ENCODE data around the gene LGR4. TPM values are rescaled to one million over a fixed set of nuclear protein-coding genes. Genes with fewer than 3 reads are reported as not detected.

LGR4 gene
- total and polyA plus RNA-seq, 2 donors, result 9.9 to 98.1 TPM

DNA sequence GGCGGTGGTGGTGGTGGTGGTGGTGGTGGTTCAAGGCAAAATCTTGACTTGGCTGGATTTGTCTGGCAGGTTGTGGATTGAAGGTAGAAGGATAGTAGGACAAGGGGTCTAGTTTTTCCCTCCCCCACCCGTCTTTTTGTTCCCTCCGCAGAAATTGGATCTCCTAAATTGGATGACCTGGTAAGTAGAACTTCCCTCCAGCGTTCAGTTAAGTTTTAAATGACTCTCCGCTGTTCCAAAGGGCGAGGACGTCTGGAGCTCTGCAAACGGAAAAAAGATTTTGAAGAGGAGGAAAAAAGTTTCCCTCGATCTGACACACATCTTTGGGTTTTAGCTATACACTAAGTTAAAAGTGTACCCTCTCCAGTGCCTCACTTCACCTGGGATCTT is 422 bp upstream of the LGR4 start:
- H3K4me1 ChIP-seq (ENCODE audit: insufficient read depth), result no peaks in the 10 kb centered on the region
- H3K4me3 ChIP-seq (ENCODE audit: low read depth, low read length), result no peak overlapping the region
- no peaks in the 10 kb centered on the region for H3K36me3 ChIP-seq (ENCODE audit: insufficient read depth)
- 5% methylated on average over 9 of the region's 9 CpGs for WGBS
- H3K27ac ChIP-seq (ENCODE audit: low read depth), result no peak overlapping the region
- DNase-seq (ENCODE audit: extremely low spot score), result no peak

- no peak for DNase-seq (ENCODE audit: extremely low spot score)
- Histone ChIP-seq H3K36me3 (ENCODE audit: insufficient read depth) (no peaks in the 10 kb centered on the region), H3K4me1 (ENCODE audit: insufficient read depth) (no peaks in the 10 kb centered on the region), H3K27ac (ENCODE audit: low read depth) (peak overlapping the region; percentile 81), H3K4me3 (ENCODE audit: low read depth, low read length) (peak overlapping the region; percentile 95)
- WGBS, result under 1% methylated on average over 77 of the region's 79 CpGs
Measured at GRCh38 chr11:27471589-27472397, 797 bp downstream of the LGR4 start.

DNA sequence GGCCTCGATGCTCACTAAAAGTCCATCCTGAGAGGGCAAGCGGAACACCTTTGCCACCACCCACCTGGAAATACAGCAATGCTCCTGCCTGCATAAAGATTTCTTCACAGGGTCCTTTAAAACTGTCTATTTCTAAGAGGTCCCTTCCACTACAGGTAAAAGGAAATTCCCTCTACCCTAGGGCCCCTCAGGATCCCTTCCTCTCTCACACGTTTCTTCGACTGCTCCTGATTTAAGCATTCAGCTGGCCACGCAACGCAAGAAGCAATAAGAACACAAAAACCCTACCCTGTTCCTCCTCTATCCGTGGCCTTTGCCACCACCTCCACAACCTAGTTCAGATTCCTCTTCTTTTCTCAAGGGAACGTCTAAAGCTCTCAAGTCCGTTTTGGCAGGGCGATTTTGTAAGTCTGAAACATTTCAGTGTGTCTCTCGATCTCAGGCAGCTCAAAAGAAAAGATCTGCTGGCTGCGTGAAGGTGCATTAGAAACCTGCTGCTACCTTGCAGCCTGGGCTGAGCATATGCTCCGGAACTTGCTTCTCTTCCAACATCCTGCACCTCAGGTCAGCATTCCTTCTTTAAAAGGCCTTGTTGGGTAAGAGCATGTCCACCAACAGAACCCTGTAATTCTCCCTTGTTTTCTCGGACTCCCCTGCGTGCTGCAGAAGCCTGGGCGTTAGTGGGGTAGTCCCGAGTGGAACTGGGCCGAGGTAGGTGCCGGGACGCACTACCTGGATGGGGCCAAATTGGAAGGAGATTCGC is 1.6 kb downstream of the LGR4 start:
- Histone ChIP-seq H3K4me3 (ENCODE audit: low read depth, low read length) (peak overlapping the region; percentile 95), H3K36me3 (ENCODE audit: insufficient read depth) (no peaks in the 10 kb centered on the region), H3K27ac (ENCODE audit: low read depth) (no peak overlapping the region), H3K4me1 (ENCODE audit: insufficient read depth) (no peaks in the 10 kb centered on the region)
- WGBS, result 37% methylated on average over 21 of the region's 21 CpGs
- DNase-seq (ENCODE audit: extremely low spot score), result no peak

DNA sequence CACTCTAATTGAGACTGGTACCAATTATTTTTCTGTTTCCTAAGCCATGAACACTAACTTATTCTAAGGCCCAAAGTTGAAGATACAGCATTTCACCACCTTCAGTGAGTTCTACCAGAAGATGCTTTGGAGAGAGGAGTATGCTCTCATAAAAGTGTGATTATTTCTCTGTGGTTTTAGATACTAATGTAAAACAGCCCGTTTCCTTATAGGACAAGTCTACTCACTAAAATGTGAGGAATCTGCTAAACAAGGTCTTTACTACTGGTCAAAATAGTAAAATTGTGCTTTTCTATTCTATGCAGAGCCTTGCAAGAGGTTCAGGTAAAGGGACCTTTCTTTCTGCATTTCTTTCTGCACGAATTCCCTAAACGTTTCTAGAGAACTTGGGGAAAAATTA is 2.4 kb downstream of the LGR4 start:
- Histone ChIP-seq H3K4me1 (ENCODE audit: insufficient read depth) (no peaks in the 10 kb centered on the region), H3K27ac (ENCODE audit: low read depth) (no peak overlapping the region), H3K36me3 (ENCODE audit: insufficient read depth) (no peaks in the 10 kb centered on the region), H3K4me3 (ENCODE audit: low read depth, low read length) (no peak overlapping the region)
- no peak for DNase-seq (ENCODE audit: extremely low spot score)
- 64% methylated on average over 3 of the region's 3 CpGs for WGBS

DNA sequence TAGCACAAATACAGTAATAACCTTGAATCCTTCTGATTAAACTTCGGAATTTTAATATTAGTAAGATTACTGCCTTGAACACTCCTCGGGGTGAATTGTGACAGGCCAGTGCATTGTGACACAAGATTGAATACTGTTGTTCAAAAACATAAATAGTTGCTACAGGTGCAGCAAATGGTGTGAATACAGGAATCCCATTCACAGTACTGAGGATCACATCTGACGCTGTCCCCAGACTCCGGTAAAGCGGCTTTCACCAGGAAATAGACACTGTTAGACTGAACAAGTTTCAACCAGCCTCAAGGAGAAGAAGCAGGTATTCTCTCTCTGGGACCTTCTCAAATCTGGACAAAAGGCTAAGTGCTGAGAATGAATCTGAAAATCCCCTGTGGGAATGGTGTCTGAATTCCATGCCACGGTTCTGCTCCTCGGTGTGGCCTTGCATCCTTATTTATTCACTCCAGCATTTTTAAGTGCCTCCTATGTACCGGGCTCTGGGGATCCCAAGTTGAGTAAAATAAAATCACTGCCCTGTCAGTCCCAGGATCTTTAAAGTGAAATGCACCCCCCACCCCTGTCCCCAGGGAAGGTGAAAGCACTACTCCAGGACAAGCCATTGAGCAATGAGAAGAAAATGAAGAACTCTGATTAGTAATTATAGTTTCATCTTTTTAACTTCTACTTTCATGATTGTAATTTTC is 3.4 kb downstream of the LGR4 start:
- WGBS, result 67% methylated on average over 8 of the region's 8 CpGs
- no peak overlapping the region for H3K4me3 ChIP-seq (ENCODE audit: low read depth, low read length)
- H3K27ac ChIP-seq (ENCODE audit: low read depth), result no peak overlapping the region
- H3K4me1 ChIP-seq (ENCODE audit: insufficient read depth), result no peaks in the 10 kb centered on the region
- H3K36me3 ChIP-seq (ENCODE audit: insufficient read depth), result no peaks in the 10 kb centered on the region
- no peak for DNase-seq (ENCODE audit: extremely low spot score)

DNA sequence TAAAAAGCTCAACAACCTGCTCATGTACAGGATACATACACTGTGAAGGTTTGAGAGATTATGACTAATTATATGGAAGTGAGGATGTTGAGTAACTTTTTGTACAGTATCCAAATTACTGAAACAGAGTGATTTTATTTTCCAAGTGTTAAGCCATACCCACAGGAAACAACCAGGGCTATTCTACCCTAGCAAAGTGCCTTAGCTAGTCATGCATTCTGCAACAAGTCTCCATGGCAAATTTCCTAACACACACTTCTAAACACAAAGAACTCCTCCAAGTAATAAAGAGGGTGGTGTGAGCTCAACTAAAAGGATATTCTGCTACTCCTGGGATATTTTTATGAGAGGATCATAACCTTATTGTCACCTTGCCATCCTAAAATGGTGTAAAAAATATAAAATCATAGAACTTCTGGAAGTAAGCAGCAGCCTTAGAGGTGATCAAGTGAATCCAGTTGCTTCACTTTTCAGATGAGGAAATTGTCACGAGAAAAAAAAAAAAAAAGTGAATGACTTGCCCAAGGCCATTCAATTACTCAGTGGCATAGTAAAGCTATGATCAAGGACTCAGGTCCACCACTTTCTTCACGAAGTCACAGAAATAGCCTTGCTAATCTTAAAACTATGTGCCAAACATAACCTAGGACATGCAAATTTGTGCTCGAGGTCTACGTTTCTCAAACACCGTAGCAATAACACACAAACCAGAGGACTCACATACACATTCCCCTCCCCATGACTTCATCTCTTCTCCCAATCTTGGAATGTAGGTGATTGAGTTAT is 4.2 kb downstream of the LGR4 start:
- Histone ChIP-seq H3K4me1 (ENCODE audit: insufficient read depth) (no peaks in the 10 kb centered on the region), H3K36me3 (ENCODE audit: insufficient read depth) (no peaks in the 10 kb centered on the region), H3K27ac (ENCODE audit: low read depth) (no peak overlapping the region), H3K4me3 (ENCODE audit: low read depth, low read length) (no peak overlapping the region)
- WGBS, result 72% methylated on average over 5 of the region's 5 CpGs
- DNase-seq (ENCODE audit: extremely low spot score), result no peak

DNA sequence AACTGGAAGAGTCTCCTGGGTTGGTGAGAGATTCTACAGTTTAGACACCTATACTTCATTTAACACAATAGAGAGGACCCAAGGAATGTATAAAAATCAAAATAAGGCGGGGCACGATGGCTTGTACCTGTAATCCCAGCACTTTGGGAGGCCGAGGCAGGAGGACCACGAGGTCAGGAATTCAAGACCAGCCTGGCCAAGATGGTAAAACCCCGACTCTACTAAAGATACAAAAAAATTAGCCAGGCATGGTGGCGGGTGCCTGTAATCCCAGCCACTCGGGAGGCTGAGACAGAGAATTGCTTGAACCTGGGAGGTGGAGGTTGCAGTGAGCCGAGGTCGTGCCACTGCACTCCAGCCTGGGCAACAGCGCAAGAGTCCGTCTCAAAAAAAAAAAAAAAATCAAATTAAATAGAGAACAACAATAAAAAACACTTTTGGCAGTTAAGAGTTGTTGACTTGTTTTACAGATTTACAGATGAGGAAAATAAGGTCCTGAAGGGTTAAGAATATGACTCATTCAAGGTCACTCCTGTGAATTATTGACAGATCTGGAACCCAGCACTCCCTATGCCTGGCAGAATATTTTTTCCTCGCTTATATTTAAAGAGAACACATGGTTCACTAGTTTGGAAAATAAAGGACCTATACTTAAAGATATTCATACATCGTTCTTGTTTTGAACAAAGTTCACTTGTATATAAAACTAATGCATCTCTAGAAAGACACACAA is 5.2 kb downstream of the LGR4 start:
- peak overlapping the region; percentile 23 for H3K27ac ChIP-seq (ENCODE audit: low read depth)

GRCh38 chr11:27466363-27466762 is 6.2 kb downstream of the LGR4 start:
- no peak for DNase-seq (ENCODE audit: extremely low spot score)
- WGBS, result 58% methylated on average over 1 of the region's 1 CpG
- H3K36me3 ChIP-seq (ENCODE audit: insufficient read depth), result no peaks in the 10 kb centered on the region
- no peak overlapping the region for H3K4me3 ChIP-seq (ENCODE audit: low read depth, low read length)
- no peak overlapping the region for H3K27ac ChIP-seq (ENCODE audit: low read depth)
- H3K4me1 ChIP-seq (ENCODE audit: insufficient read depth), result no peaks in the 10 kb centered on the region

More for the DNA sequence above, 5.2 kb downstream of the LGR4 start:
- Histone ChIP-seq H3K4me1 (ENCODE audit: insufficient read depth) (no peaks in the 10 kb centered on the region), H3K4me3 (ENCODE audit: low read depth, low read length) (no peak overlapping the region), H3K36me3 (ENCODE audit: insufficient read depth) (no peaks in the 10 kb centered on the region)
- no peak for DNase-seq (ENCODE audit: extremely low spot score)
- 93% methylated on average over 13 of the region's 13 CpGs for WGBS

DNA sequence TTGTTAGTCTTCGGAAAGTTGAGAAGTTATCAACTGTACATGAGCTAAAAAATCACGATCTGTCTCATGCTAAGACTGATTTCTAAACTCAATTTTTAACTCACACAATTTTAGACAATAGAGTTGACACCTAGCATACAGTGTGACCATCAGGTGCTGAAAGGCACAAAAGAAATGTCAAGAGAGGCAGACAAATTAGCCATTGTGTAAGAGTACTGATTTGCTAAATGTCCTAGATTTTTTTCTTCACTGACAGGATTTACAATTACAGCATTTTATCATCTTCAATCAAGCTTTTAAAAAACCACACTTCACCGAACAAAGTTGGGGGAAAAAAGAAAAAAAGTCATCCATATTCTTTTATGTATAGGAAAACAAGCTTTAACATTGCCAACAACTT is 7.0 kb downstream of the LGR4 start:
- Histone ChIP-seq H3K27ac (ENCODE audit: low read depth) (peak overlapping the region; percentile 38), H3K4me1 (ENCODE audit: insufficient read depth) (no peaks in the 10 kb centered on the region), H3K4me3 (ENCODE audit: low read depth, low read length) (no peak overlapping the region), H3K36me3 (ENCODE audit: insufficient read depth) (no peaks in the 10 kb centered on the region)
- 64% methylated on average over 3 of the region's 3 CpGs for WGBS
- no peak for DNase-seq (ENCODE audit: extremely low spot score)

GRCh38 chr11:27464909-27465308 is 7.7 kb downstream of the LGR4 start:
- no peak overlapping the region for H3K4me3 ChIP-seq (ENCODE audit: low read depth, low read length)
- H3K36me3 ChIP-seq (ENCODE audit: insufficient read depth), result no peaks in the 10 kb centered on the region
- DNase-seq (ENCODE audit: extremely low spot score), result no peak
- no peaks in the 10 kb centered on the region for H3K4me1 ChIP-seq (ENCODE audit: insufficient read depth)
- H3K27ac ChIP-seq (ENCODE audit: low read depth), result no peak overlapping the region
- WGBS, result 66% methylated on average over 2 of the region's 2 CpGs

DNA sequence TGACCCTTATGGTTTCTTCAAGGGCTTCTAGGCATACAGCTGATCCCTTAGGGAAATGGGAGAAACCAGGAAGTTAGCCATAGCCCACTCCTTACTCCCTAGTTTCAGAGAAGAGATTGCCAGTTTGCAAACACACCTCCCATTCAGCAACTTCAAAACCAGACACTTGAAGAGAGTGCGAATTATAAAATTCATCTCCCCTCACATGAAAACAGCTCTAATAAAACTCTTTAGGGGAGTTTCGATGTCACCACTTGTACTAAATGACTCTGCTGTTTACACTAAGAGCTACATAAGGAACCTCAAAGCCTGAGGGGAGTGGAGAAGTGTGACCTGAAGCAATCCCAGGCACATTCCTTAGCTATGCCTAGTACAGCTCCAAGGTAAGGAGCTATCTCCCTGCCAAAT is 8.3 kb downstream of the LGR4 start:
- 59% methylated on average over 2 of the region's 2 CpGs for WGBS
- Histone ChIP-seq H3K4me1 (ENCODE audit: insufficient read depth) (no peaks in the 10 kb centered on the region), H3K36me3 (ENCODE audit: insufficient read depth) (no peaks in the 10 kb centered on the region), H3K27ac (ENCODE audit: low read depth) (no peak overlapping the region), H3K4me3 (ENCODE audit: low read depth, low read length) (no peak overlapping the region)
- no peak for DNase-seq (ENCODE audit: extremely low spot score)

DNA sequence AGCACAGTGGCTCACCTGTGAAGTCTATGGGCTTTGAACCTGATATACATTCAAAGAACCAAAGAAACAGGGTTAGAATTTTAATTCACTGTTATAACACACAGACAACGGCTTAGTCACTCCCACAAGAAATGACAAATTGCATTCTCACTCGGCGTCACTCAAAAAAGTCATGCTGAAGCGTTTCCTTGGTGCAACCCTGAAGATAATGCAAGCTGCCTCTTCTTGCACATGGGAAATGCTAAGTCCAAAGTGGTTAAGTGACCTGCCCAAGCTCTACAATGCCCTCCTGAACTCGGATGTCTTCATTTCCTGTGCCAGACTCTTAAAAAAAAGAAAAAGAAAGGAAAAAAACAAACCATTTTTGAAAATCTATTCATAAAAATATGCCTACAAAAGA is 10.0 kb downstream of the LGR4 start:
- no peak for DNase-seq (ENCODE audit: extremely low spot score)

More for the DNA sequence above, 10.0 kb downstream of the LGR4 start:
- WGBS, result 80% methylated on average over 5 of the region's 5 CpGs
- Histone ChIP-seq H3K36me3 (ENCODE audit: insufficient read depth) (no peaks in the 10 kb centered on the region), H3K27ac (ENCODE audit: low read depth) (no peak overlapping the region), H3K4me1 (ENCODE audit: insufficient read depth) (no peaks in the 10 kb centered on the region), H3K4me3 (ENCODE audit: low read depth, low read length) (no peak overlapping the region)

Measured in urinary bladder (tissue), 4 donors.